ENCODE data around the gene FRS2.
A peak's percentile ranks its signal among the peaks of the same experiment; 100 is the strongest.

The FRS2 gene

DNA sequence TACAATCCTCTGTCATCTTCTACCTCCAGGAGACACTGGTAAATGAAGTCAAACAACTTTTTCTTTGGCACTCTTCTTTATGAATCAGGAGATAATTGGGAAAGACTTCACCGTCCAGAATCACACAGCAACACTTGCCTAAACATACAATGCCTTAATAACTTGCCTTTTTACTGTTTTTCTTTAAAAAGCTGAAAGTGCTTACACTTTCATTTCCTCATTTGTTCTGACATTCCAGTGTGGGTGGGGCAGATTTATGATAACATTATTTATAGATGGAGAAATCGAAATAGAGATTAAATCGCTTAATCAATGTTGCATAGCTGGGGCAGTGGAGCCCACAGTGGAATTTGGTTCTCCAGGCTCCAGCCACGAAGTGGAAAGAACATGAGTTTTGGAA, 2.8 kb upstream of the FRS2 start:
- DNase-seq, result no peak

GRCh38 chr12:69468237-69469026, 1.8 kb upstream of the FRS2 start:
- DNase-seq, result no peak

GRCh38 chr12:69469854-69470188, 367 bp upstream of the FRS2 start:
- DNase-seq, result no peak

- DNase-seq, result no peak
Measured at GRCh38 chr12:69471076-69471430, 865 bp downstream of the FRS2 start.

GRCh38 chr12:69471667-69472385, 1.6 kb downstream of the FRS2 start:
- DNase-seq, result no peak

DNA sequence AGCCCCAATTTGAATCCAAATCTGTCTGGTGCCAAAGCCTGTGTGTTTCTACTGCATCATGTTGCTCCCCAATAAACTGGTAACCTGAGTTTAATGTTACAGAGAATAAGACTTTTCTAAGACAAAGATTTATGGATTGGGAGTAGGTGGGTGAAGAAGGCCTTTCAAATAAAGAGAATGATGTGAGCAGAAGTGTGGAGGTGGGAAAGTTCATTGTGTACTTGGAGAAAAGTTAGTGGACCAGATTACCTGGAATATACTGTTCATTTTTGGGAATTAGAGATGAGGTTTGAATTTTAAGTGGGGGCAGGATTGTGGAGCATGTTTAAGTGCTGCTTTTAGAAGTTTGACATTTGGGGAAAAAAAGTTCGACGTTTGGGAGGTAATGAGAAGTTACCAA, 3.1 kb downstream of the FRS2 start:
- DNase-seq, result no peak

DNA sequence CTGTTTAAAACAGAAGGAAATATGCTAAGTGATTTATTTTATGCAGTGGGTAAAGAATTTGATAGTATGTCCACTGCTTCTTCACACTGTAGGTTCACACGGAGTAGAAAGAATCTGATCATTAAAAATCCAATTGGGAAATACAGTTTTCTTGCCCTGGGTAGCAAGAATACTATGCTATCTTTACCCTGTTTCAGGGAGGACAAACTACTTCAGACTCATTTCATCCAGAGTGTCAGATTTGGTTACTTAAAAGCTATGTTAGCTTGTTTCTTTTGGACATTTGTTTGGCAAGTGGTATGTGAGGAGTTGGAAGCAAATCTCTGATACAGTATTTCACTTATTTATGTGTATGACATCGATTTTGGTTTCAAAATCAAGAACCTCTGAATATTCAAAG, 4.3 kb downstream of the FRS2 start:
- no peak for DNase-seq

DNA sequence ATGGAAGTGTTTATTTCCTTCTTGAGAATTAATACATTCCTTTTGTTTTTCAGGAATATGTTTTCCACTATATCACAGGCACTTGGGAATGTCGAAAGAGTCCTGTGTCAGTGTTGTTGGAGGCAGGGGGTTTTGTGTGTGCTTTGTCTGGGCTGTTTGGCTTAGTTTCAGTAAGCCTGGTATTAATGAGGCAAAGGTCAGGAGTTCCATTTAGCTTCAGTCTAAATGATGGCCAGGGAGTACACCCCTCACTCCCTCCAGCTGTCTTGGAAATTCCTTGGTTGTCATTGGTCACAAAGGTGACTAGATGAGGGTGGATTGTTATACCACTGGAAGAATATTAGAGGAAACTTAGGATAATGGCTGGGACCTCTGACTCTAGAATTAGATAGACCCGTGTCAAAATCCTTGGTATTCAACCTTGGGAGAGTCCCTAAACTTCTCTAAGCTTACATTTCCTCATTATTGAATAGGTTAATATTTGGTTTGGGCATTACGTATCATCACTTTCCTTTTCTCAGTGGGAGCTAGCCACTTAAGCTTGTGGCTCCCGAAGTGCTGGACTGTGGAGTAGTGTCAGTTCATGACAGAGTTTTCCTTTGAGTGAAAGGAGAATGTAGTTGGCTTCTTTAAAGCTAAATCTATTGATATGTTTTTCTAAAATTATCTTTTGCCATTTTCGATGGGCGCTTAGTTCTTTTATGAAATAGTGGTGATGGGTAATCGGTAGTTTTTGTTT, 5.2 kb downstream of the FRS2 start:
- DNase-seq, result peak; percentile 68

- DNase-seq, result peak; percentile 11
Measured at GRCh38 chr12:69476276-69477017, 6.3 kb downstream of the FRS2 start.

- no peak for DNase-seq
Measured at GRCh38 chr12:69479675-69480074, 9.5 kb downstream of the FRS2 start.

- DNase-seq, result no peak
Measured at GRCh38 chr12:69480698-69481097, 10.5 kb downstream of the FRS2 start.

DNA sequence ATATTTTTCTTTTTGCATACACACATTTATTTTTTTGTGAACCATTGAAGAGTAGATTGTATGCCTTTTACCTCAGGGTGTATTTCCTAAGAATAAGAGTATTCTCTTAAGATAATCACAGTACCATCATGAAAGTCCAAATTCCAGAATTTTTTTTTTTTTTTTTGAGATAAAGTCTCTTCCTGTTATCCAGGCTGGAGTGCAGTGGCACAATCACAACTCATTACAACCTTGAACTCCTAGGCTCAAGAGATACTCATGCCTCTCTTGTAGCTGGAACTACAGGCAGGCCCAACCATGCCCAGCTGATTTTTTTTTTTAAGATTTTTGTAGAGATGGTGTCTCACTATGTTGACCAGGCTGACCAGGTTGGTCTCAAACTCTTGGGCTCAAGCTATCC, 10.9 kb downstream of the FRS2 start:
- DNase-seq, result no peak

- no peak for DNase-seq
Measured at GRCh38 chr12:69483700-69484099, 13.5 kb downstream of the FRS2 start.

DNA sequence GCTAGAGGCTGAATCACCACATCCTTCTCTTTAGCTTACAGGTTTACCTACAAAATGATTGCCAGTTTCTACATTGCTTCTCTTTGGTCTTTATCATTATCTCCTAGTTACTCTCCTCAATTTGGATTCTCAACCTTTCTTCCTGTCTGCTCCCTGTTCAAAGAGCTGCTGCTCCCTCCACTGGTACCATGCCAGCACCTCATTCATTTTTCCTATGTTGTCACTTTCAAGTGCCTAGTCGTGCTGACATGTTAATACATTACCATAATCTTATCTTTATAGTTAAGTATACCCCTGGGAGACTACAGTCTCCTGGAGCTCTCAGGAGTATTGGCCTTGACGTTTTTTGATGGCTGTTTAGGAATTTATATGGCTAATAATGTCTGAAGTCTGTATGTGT, 14.2 kb downstream of the FRS2 start:
- DNase-seq, result no peak

DNA sequence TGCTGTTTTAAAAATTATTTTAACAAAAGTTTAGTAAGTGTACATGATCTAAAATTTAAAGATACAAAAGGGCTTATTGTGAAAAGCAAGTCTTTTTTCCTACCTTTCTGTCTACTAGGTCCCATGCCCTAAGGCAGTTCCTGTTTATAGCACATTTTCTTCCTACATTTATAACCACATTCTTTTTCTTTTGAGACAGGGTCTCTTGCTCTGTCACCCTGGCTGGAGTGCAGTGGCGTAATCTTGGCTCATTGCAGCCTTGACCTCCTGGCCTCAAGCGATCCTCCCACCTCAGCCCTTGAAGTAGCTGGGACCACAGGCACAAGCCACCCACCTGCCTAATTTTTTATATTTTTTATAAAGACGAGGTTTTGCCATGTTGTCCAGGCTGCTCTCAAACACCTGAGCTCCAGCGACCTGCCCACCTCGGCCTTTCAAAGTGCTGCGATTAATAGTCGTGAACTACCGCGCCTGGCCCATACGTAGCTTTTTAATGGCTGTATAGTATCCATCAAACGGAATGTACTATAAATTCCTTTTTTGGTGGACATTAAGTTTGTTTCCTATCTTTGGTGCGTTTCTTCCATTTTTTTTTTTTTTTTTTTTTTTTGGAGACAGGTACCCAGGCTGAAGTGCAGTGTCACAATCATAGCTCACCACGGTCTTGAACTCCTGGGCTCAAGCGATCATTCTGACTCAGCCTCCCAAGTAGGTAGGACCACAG, 20.9 kb downstream of the FRS2 start:
- DNase-seq, result no peak

GRCh38 chr12:69492739-69493138, 22.6 kb downstream of the FRS2 start:
- DNase-seq, result no peak

- DNase-seq, result no peak
Measured at GRCh38 chr12:69495071-69495470, 24.9 kb downstream of the FRS2 start.

GRCh38 chr12:69497308-69498026, 27.3 kb downstream of the FRS2 start:
- DNase-seq, result no peak

GRCh38 chr12:69500631-69501030, 30.4 kb downstream of the FRS2 start:
- no peak for DNase-seq

GRCh38 chr12:69501154-69501895, 31.1 kb downstream of the FRS2 start:
- no peak for DNase-seq

Data from NCI-H69 (cell line).